Prostate gland (tissue), 2 donors: Measurements from ENCODE around the gene GJD2.

ENCODE experiments used
- POLR2A ChIP-seq: fragments of 450-650 bp; IDR thresholded peaks from one replicate; pipeline ENCODE4 v1.6.1; 2016; ENCODE audit warnings: antibody characterized with exemption, mild to moderate bottlenecking
- POLR2AphosphoS5 ChIP-seq: sonication (generic); formaldehyde crosslinking; IDR thresholded peaks from one replicate; pipeline ENCODE4 v1.6.1; 2017; ENCODE audit warnings: antibody characterized with exemption
- TF ChIP-seq, protein P1 (sequence below), 4 experiments: fragments of 200-600 bp in 2 of 4; fragments of 450-650 bp in 2 of 4; sonication (generic) in 2 of 4; IDR thresholded peaks; 1 replicate in 3 of 4; 2 replicates in 1 of 4; pipeline ENCODE4 v1.5.1; 2016 to 2019; ENCODE audit warnings: antibody characterized with exemption in 4 of 4, mild to moderate bottlenecking in 2 of 4, moderate library complexity in 2 of 4

DNA sequence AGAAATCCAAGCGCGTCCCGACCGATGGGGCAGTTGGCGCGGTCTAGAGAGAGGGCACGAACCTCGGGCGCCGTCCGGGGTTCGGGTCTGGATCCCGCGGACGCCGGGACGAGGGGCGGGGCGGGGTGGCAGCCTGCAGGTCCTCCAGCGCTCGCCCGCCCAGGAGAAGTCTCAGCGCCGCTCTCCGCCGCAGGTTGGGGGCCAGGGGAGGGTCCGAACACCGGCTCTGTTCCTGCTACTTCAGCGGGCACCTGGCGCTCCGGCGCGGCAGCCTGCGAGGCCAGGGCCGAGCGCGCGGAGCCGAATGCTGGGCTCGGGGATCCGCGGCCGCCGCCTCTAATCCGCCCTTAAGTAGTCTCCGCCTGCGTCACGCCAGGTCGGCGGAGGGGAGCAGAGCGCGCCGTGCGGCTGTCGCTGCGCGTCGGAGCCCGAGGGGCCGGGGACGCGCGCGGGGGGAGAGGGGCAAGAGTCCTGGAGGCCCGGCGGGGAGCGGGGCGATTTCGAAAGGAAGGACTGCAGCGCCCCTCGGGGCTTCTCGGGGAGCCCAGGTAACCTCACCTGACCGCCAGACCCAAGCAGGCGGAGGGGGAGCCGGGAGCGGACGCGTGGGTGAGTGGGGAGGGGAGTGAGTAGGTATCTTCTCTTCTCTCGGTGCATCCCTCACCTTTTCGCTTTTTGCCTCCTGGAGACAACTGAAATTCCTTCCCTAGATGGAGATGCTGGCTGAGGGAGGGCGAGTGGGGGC is at the start of gene GJD2:
- TF ChIP-seq, protein P1, sequence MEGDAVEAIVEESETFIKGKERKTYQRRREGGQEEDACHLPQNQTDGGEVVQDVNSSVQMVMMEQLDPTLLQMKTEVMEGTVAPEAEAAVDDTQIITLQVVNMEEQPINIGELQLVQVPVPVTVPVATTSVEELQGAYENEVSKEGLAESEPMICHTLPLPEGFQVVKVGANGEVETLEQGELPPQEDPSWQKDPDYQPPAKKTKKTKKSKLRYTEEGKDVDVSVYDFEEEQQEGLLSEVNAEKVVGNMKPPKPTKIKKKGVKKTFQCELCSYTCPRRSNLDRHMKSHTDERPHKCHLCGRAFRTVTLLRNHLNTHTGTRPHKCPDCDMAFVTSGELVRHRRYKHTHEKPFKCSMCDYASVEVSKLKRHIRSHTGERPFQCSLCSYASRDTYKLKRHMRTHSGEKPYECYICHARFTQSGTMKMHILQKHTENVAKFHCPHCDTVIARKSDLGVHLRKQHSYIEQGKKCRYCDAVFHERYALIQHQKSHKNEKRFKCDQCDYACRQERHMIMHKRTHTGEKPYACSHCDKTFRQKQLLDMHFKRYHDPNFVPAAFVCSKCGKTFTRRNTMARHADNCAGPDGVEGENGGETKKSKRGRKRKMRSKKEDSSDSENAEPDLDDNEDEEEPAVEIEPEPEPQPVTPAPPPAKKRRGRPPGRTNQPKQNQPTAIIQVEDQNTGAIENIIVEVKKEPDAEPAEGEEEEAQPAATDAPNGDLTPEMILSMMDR (IDR thresholded peaks at IDR 0.05) = no peak
- no peak for TF ChIP-seq POLR2AphosphoS5
- TF ChIP-seq POLR2A = no peak
